Nephron progenitor cell (in vitro differentiated cells): ENCODE data around the gene ZNF236.

Experiments
- DNase-seq: peaks from one replicate; pipeline ENCODE4 v3.0.0; 2021
- H3K27ac Mint-ChIP-seq: 2 replicates; pipeline ENCODE4 v1.8.0; 2021; ENCODE audit warnings: mild to moderate bottlenecking, moderate library complexity, mixed read lengths
- H3K27me3 Mint-ChIP-seq: 2 replicates; pipeline ENCODE4 v1.8.0; 2021; ENCODE audit warnings: mild to moderate bottlenecking, low read depth, mixed read lengths; ENCODE audit not compliant: poor library complexity
- H3K36me3 Mint-ChIP-seq: 2 replicates; pipeline ENCODE4 v1.8.0; 2021; ENCODE audit warnings: low read depth, mixed read lengths
- H3K4me1 Mint-ChIP-seq: 2 replicates; pipeline ENCODE4 v1.8.0; 2021; ENCODE audit warnings: mixed read lengths
- H3K4me3 Mint-ChIP-seq: 2 replicates; pipeline ENCODE4 v1.8.0; 2021; ENCODE audit warnings: mild to moderate bottlenecking, moderate library complexity, mixed read lengths
- H3K9me3 Mint-ChIP-seq: 2 replicates; pipeline ENCODE4 v1.8.0; 2021; ENCODE audit warnings: mild to moderate bottlenecking, moderate library complexity, mixed read lengths
- CTCF ChIP-seq: fragments of 200-600 bp; sonication (generic); IDR thresholded peaks from 2 replicates; pipeline ENCODE4 v1.5.0; 2021; ENCODE audit warnings: antibody characterized with exemption

The ZNF236 gene

GRCh38 chr18:77008576-77009315 is 186.4 kb downstream of the ZNF236 start:
- no peak overlapping the region for H3K27ac Mint-ChIP-seq

GRCh38 chr18:77009675-77010074 is 187.3 kb downstream of the ZNF236 start:
- TF ChIP-seq CTCF: no peak
- Mint-ChIP-seq H3K27ac (no peak overlapping the region), H3K9me3 (no peaks in the 10 kb centered on the region), H3K27me3 (peaks cover 28% of the 10 kb centered on the region), H3K36me3 (no peaks in the 10 kb centered on the region), H3K4me3 (no peak overlapping the region), H3K4me1 (peaks cover 44% of the 10 kb centered on the region)
- no peak for DNase-seq

More at GRCh38 chr18:77008576-77009315, 186.4 kb downstream of the ZNF236 start:
- Mint-ChIP-seq H3K27me3 (peaks cover 27% of the 10 kb centered on the region), H3K4me1 (peaks cover 40% of the 10 kb centered on the region), H3K9me3 (no peaks in the 10 kb centered on the region), H3K4me3 (no peak overlapping the region), H3K36me3 (no peaks in the 10 kb centered on the region)
- no peak for TF ChIP-seq CTCF
- no peak for DNase-seq

- H3K4me3 Mint-ChIP-seq: no peak overlapping the region
Observed at GRCh38 chr18:77012120-77012519, 189.8 kb downstream of the ZNF236 start.

DNA sequence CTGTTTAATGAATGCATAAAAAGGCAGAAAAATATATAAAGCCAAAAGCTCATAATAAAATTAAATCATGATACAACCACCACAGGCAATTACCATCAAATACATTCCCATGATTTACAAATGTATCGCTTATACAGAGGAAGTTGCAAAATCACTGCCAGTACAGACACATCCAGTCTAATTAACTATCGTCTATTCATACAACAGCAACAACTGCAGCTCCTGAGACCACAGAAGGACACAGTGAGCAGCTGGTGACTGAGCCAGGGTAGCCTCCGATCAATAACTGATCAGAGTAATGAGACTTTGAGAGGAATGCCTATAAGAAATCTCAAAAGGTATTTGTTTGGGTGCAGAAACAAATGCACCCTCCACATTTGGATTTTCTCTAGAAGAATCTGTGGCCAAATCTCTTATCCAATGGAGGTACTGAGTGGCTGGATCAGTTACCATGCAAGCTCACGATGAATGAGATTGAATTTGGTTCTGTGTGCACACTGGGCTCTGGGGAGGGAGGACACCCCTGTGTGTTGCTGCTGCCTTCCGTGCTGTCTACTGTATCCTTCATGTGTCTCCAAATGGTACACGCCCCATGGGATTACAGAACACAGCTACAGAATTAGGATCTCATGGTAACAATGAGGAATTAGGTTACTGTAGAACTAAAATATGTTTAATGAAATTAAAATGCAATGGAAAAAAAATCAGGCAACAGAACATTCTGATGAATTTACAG is 190.6 kb downstream of the ZNF236 start:
- peaks cover 19% of the 10 kb centered on the region for H3K27me3 Mint-ChIP-seq
- no peak overlapping the region for H3K4me3 Mint-ChIP-seq
- H3K4me1 Mint-ChIP-seq: peaks cover 41% of the 10 kb centered on the region
- TF ChIP-seq CTCF: no peak
- DNase-seq: no peak
- H3K27ac Mint-ChIP-seq: no peak overlapping the region
- no peaks in the 10 kb centered on the region for H3K36me3 Mint-ChIP-seq
- H3K9me3 Mint-ChIP-seq: no peaks in the 10 kb centered on the region

More at GRCh38 chr18:77012120-77012519, 189.8 kb downstream of the ZNF236 start:
- Mint-ChIP-seq H3K27ac (no peak overlapping the region), H3K4me1 (peaks cover 47% of the 10 kb centered on the region), H3K9me3 (no peaks in the 10 kb centered on the region), H3K27me3 (peaks cover 24% of the 10 kb centered on the region), H3K36me3 (no peaks in the 10 kb centered on the region)
- DNase-seq: no peak
- TF ChIP-seq CTCF: no peak

DNA sequence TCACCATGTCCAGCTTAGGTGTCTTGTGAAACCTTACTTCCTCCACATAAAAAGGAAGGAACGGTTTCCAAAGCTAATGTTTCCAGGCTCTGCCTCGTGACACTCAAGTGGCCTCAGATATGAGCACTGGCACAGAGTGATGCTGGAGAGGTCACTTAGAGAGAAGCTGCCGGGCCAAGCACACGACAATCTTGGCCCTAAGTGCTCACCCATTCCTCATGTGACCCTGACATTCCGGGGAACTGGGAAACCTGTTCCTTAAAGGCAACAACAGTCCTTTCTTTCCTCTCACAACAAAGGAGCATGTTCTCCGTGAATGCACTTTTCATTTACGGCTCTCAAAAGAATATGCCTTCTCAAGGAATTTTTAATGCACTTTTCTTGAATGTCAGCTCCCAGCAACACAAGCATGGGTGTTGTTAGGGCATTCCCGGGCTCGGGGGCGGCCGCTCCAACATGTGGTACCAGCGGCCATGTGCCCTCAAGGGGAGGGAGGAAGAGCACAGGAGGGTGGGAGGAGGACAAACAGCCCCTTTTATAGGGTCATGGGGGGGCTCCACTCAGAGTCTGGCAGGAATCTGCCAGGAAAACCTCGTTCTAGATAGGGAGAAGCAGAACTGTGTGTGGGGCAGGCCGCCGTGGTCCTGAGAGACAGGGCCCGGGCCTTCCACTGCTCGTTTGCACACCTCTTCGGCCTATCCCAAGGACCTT is 191.6 kb downstream of the ZNF236 start:
- Mint-ChIP-seq H3K4me3 (no peak overlapping the region), H3K4me1 (peaks cover 41% of the 10 kb centered on the region), H3K9me3 (no peaks in the 10 kb centered on the region), H3K36me3 (no peaks in the 10 kb centered on the region), H3K27me3 (peaks cover 19% of the 10 kb centered on the region), H3K27ac (no peak overlapping the region)
- DNase-seq: no peak
- no peak for TF ChIP-seq CTCF
